ENCODE data around the gene SSBP4.
A peak's percentile ranks its signal among the peaks of the same experiment; 100 is the strongest.

The SSBP4 gene

GRCh38 chr19:18468517-18468916, 49.3 kb downstream of the SSBP4 start:
- no peak overlapping the region for H3K4me2 ChIP-seq (ENCODE audit: low read length)
- no peak overlapping the region for H3K18ac ChIP-seq (ENCODE audit: low read length)
- no peak overlapping the region for H3K4me3 ChIP-seq (ENCODE audit: low read length)
- H3K56ac ChIP-seq (ENCODE audit: low read length) = no peak overlapping the region
- H3K79me2 ChIP-seq (ENCODE audit: control insufficient read depth, insufficient read depth, low read length) = no peaks in the 10 kb centered on the region
- H2BK5ac ChIP-seq (ENCODE audit: low read length) = no peak overlapping the region
- no peaks in the 10 kb centered on the region for H3K4me1 ChIP-seq (ENCODE audit: control insufficient read depth, low read depth, low read length)
- peaks cover 2% of the 10 kb centered on the region for H3K79me1 ChIP-seq (ENCODE audit: low read length)
- no peak overlapping the region for H3K4ac ChIP-seq (ENCODE audit: low read depth, low read length)
- H2BK120ac ChIP-seq (ENCODE audit: low read depth, low read length) = no peak overlapping the region
- no peak overlapping the region for H4K5ac ChIP-seq (ENCODE audit: low read length)
- H3K27ac ChIP-seq (ENCODE audit: low read depth, low read length) = no peak overlapping the region
- H3K9ac ChIP-seq (ENCODE audit: low read length) = no peak overlapping the region
- no peak overlapping the region for H2AK5ac ChIP-seq (ENCODE audit: low read length)
- no CpG with 5 or more reads among the region's 3 CpGs for WGBS (ENCODE audit: extremely low coverage, insufficient coverage, low lambda C conversion rate)
- no peaks in the 10 kb centered on the region for H3K27me3 ChIP-seq (ENCODE audit: insufficient read depth, low read length, poor library complexity)
- H4K8ac ChIP-seq (ENCODE audit: low read depth, low read length) = no peak overlapping the region
- no peak overlapping the region for H3K23ac ChIP-seq (ENCODE audit: low read length)
- no peaks in the 10 kb centered on the region for H3K36me3 ChIP-seq (ENCODE audit: control insufficient read depth, insufficient read depth, low read length)
- no peak overlapping the region for H2BK15ac ChIP-seq (replicated peaks; ENCODE audit: low read depth)
- no peak for DNase-seq

- no CpG with 5 or more reads among the region's 28 CpGs for WGBS (ENCODE audit: extremely low coverage, insufficient coverage, low lambda C conversion rate)
- H3K4me3 ChIP-seq (ENCODE audit: low read length) = no peak overlapping the region
- H3K36me3 ChIP-seq (ENCODE audit: control insufficient read depth, insufficient read depth, low read length) = no peaks in the 10 kb centered on the region
- H4K8ac ChIP-seq (ENCODE audit: low read depth, low read length) = no peak overlapping the region
- peaks cover 3% of the 10 kb centered on the region for H3K79me1 ChIP-seq (ENCODE audit: low read length)
- H2BK120ac ChIP-seq (ENCODE audit: low read depth, low read length) = no peak overlapping the region
- no peaks in the 10 kb centered on the region for H3K79me2 ChIP-seq (ENCODE audit: control insufficient read depth, insufficient read depth, low read length)
- no peak overlapping the region for H3K27ac ChIP-seq (ENCODE audit: low read depth, low read length)
- no peak overlapping the region for H3K9ac ChIP-seq (ENCODE audit: low read length)
- H3K27me3 ChIP-seq (ENCODE audit: insufficient read depth, low read length, poor library complexity) = no peaks in the 10 kb centered on the region
- no peak overlapping the region for H2AK5ac ChIP-seq (ENCODE audit: low read length)
- no peak overlapping the region for H2BK15ac ChIP-seq (replicated peaks; ENCODE audit: low read depth)
- H4K5ac ChIP-seq (ENCODE audit: low read length) = no peak overlapping the region
- H3K4me1 ChIP-seq (ENCODE audit: control insufficient read depth, low read depth, low read length) = no peaks in the 10 kb centered on the region
- no peak overlapping the region for H2BK5ac ChIP-seq (ENCODE audit: low read length)
- no peak overlapping the region for H3K18ac ChIP-seq (ENCODE audit: low read length)
- H3K4ac ChIP-seq (ENCODE audit: low read depth, low read length) = no peak overlapping the region
- H3K56ac ChIP-seq (ENCODE audit: low read length) = no peak overlapping the region
- no peak overlapping the region for H3K23ac ChIP-seq (ENCODE audit: low read length)
- H3K4me2 ChIP-seq (ENCODE audit: low read length) = no peak overlapping the region
- DNase-seq = peak; percentile 82
Observed at GRCh38 chr19:18469069-18469846, 50.1 kb downstream of the SSBP4 start.

DNA sequence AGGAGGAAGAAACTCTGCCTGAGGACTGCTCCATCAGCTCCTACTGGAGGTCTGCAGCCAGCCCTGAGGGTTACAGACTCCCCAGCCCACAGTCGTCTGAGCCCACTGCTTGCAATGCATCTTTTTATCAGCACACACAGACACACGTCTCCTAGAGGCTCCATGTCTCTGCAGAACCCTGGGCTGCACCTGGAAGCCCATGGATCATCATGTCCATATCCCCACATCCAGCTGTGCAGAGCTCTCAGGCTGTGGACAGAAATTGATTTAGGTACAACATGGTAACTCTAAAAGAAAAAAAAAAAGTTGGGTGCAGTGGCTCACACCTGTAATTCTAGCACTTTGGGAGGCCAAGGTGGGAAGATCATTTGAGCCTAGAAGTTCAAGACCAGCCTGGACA, 51.6 kb downstream of the SSBP4 start:
- DNase-seq = no peak
- no peak overlapping the region for H2BK5ac ChIP-seq (ENCODE audit: low read length)
- no peak overlapping the region for H3K4me3 ChIP-seq (ENCODE audit: low read length)
- H3K18ac ChIP-seq (ENCODE audit: low read length) = no peak overlapping the region
- peaks cover 7% of the 10 kb centered on the region for H3K79me1 ChIP-seq (ENCODE audit: low read length)
- no peak overlapping the region for H4K5ac ChIP-seq (ENCODE audit: low read length)
- H2AK5ac ChIP-seq (ENCODE audit: low read length) = no peak overlapping the region
- H2BK120ac ChIP-seq (ENCODE audit: low read depth, low read length) = no peak overlapping the region
- no peak overlapping the region for H4K8ac ChIP-seq (ENCODE audit: low read depth, low read length)
- H3K27ac ChIP-seq (ENCODE audit: low read depth, low read length) = no peak overlapping the region
- no peak overlapping the region for H3K56ac ChIP-seq (ENCODE audit: low read length)
- no peak overlapping the region for H3K4me2 ChIP-seq (ENCODE audit: low read length)
- H3K9ac ChIP-seq (ENCODE audit: low read length) = no peak overlapping the region
- no CpG with 5 or more reads among the region's 2 CpGs for WGBS (ENCODE audit: extremely low coverage, insufficient coverage, low lambda C conversion rate)
- H3K4me1 ChIP-seq (ENCODE audit: control insufficient read depth, low read depth, low read length) = no peaks in the 10 kb centered on the region
- no peaks in the 10 kb centered on the region for H3K36me3 ChIP-seq (ENCODE audit: control insufficient read depth, insufficient read depth, low read length)
- no peak overlapping the region for H3K4ac ChIP-seq (ENCODE audit: low read depth, low read length)
- no peaks in the 10 kb centered on the region for H3K27me3 ChIP-seq (ENCODE audit: insufficient read depth, low read length, poor library complexity)
- peaks cover under 1% of the 10 kb centered on the region for H3K79me2 ChIP-seq (ENCODE audit: control insufficient read depth, insufficient read depth, low read length)
- H2BK15ac ChIP-seq (replicated peaks; ENCODE audit: low read depth) = no peak overlapping the region
- no peak overlapping the region for H3K23ac ChIP-seq (ENCODE audit: low read length)

DNA sequence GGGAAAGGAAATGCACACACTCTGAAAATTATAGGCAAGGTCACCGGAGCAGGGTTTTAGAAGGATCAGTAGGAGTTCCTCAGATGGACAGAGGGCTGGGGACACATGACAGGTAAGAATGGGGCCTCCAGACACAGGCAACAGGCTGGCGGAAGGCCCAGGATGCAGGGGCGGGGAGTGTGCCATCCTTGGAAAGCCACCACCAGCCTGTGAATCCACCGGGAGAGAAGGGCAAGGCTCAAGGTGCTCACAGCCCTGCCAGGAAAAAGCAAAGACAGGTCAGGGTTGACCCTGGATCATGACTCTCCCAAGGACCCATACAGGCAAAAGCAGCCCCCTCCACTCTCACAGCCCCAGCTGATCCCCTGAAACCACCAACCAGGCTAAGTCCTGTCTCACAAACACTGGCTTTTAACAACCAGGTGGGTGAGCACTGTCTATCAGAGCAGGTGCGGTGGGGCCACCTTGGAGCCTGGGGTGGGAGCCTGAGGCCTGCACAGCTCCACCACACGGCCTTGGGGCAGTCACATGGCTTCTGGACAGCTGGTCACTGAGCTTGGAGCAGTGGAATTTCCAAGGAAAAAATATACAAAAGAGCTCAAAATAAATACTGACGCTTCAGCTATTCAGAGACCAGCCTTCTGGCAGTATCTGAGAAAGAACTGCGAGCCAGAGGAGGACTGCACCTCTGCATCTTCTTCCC, 54.0 kb downstream of the SSBP4 start:
- Histone ChIP-seq H2BK120ac (ENCODE audit: low read depth, low read length) (no peak overlapping the region), H4K5ac (ENCODE audit: low read length) (no peak overlapping the region), H4K8ac (ENCODE audit: low read depth, low read length) (no peak overlapping the region), H2BK5ac (ENCODE audit: low read length) (no peak overlapping the region), H2AK5ac (ENCODE audit: low read length) (no peak overlapping the region), H3K79me1 (ENCODE audit: low read length) (peaks cover 17% of the 10 kb centered on the region), H3K4ac (ENCODE audit: low read depth, low read length) (no peak overlapping the region), H3K4me3 (ENCODE audit: low read length) (no peak overlapping the region), H2BK15ac (replicated peaks; ENCODE audit: low read depth) (no peak overlapping the region), H3K36me3 (ENCODE audit: control insufficient read depth, insufficient read depth, low read length) (no peaks in the 10 kb centered on the region), H3K27ac (ENCODE audit: low read depth, low read length) (no peak overlapping the region), H3K4me2 (ENCODE audit: low read length) (no peak overlapping the region), H3K23ac (ENCODE audit: low read length) (no peak overlapping the region), H3K27me3 (ENCODE audit: insufficient read depth, low read length, poor library complexity) (no peaks in the 10 kb centered on the region), H3K9ac (ENCODE audit: low read length) (no peak overlapping the region), H3K4me1 (ENCODE audit: control insufficient read depth, low read depth, low read length) (no peaks in the 10 kb centered on the region), H3K56ac (ENCODE audit: low read length) (no peak overlapping the region), H3K79me2 (ENCODE audit: control insufficient read depth, insufficient read depth, low read length) (peaks cover 7% of the 10 kb centered on the region), H3K18ac (ENCODE audit: low read length) (no peak overlapping the region)
- no CpG with 5 or more reads among the region's 8 CpGs for WGBS (ENCODE audit: extremely low coverage, insufficient coverage, low lambda C conversion rate)
- no peak for DNase-seq

DNA sequence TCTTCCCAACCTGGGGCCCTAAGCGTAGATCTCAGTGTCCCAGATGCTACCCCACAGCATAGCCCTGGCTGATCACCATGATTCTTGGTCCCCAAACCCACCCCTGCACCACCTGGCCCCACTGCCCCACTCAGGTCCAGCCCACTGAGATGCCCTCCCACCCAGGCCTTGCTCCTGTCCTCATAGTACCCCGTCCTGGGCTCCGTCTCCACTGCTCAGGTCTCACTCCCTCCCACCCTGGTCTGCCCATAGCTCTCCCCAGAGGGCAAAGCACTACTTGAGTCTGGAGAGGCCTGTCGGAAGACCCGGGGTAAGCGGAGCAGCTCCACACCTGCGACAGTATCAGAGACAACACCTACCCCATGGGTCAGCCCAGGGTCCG, 54.5 kb downstream of the SSBP4 start:
- Histone ChIP-seq H3K4me1 (ENCODE audit: control insufficient read depth, low read depth, low read length) (no peaks in the 10 kb centered on the region), H3K56ac (ENCODE audit: low read length) (no peak overlapping the region), H3K9ac (ENCODE audit: low read length) (no peak overlapping the region), H3K27ac (ENCODE audit: low read depth, low read length) (no peak overlapping the region), H3K4me3 (ENCODE audit: low read length) (no peak overlapping the region), H2BK15ac (replicated peaks; ENCODE audit: low read depth) (no peak overlapping the region), H3K79me1 (ENCODE audit: low read length) (peaks cover 19% of the 10 kb centered on the region), H3K79me2 (ENCODE audit: control insufficient read depth, insufficient read depth, low read length) (peaks cover 7% of the 10 kb centered on the region), H2BK5ac (ENCODE audit: low read length) (no peak overlapping the region), H2AK5ac (ENCODE audit: low read length) (no peak overlapping the region), H3K18ac (ENCODE audit: low read length) (no peak overlapping the region), H3K36me3 (ENCODE audit: control insufficient read depth, insufficient read depth, low read length) (no peaks in the 10 kb centered on the region), H3K4me2 (ENCODE audit: low read length) (no peak overlapping the region), H3K23ac (ENCODE audit: low read length) (no peak overlapping the region), H4K5ac (ENCODE audit: low read length) (no peak overlapping the region), H2BK120ac (ENCODE audit: low read depth, low read length) (no peak overlapping the region), H3K4ac (ENCODE audit: low read depth, low read length) (no peak overlapping the region), H3K27me3 (ENCODE audit: insufficient read depth, low read length, poor library complexity) (no peaks in the 10 kb centered on the region), H4K8ac (ENCODE audit: low read depth, low read length) (no peak overlapping the region)
- no CpG with 5 or more reads among the region's 8 CpGs for WGBS (ENCODE audit: extremely low coverage, insufficient coverage, low lambda C conversion rate)
- no peak for DNase-seq

All from mesendoderm (in vitro differentiated cells).